Fibroblast of gingiva (primary cell): Measurements from ENCODE around the gene RNFT2.
A peak's percentile ranks its signal among the peaks of the same experiment; 100 is the strongest.
"Not testable (repeated sequence)": the region's sequence is repeated elsewhere in the genome, so short reads cannot be mapped to it uniquely, and the experiment has no call there.

Experiments used
- DNase-seq: peaks from one replicate; pipeline ENCODE4 v3.0.0-alpha.2; 2011; ENCODE audit warnings: low read depth

Gene RNFT2

DNA sequence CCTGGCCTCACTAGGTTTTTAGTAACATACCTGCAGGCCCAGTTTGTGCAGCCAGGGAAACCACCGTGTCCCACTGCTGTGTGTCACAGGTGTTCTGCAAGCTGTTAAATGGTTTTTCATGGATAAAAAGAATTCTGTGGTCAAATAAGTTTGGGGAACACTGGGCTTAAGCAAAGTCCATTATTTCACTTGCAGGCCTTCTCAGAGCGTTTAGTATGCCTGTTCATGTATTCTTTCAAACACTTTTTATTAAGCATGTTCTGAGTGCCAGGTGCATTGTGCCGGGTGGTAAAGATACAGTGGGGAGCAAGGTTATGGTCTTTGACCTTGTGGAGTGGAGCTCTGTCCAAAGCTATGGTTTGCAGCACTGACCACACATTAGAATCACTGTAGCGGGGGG lies 7.4 kb downstream of the RNFT2 start:
- no peak for DNase-seq

DNA sequence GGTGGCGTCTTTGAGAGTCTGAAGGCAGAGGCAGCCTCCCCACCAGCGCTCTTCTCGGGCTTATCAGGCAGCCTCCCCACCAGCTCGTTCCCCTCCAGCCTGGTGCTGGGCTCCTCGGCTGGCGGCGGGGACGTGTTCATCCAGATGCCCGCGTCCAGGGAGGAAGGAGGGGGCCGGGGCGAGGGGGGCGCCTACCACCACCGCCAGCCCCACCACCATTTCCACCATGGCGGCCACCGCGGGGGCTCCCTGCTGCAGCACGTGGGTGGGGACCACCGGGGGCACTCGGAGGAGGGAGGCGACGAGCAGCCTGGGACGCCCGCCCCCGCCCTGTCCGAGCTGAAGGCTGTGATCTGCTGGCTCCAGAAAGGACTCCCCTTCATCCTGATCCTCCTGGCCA lies 11.8 kb downstream of the RNFT2 start:
- no peak for DNase-seq

DNA sequence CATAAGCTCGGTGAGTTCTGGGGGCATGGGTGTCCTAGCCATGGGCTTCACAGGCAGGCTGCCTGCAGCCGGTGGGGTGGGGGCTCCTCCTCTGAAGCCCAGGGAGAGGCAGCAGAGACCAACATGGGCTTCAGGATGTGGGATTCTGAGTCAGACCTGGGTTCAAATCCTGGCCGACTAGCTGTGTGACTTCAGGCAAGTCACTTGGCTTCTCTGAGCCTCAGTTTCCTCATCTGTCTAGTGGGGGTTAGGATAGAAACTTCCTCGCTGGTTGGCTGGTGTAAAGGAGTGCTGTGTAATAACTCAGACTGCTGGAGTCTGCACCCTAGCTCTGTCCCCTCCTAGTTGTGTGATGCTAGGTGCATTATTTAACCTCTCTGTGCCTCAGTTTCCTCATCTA lies 12.2 kb downstream of the RNFT2 start:
- no peak for DNase-seq

DNA sequence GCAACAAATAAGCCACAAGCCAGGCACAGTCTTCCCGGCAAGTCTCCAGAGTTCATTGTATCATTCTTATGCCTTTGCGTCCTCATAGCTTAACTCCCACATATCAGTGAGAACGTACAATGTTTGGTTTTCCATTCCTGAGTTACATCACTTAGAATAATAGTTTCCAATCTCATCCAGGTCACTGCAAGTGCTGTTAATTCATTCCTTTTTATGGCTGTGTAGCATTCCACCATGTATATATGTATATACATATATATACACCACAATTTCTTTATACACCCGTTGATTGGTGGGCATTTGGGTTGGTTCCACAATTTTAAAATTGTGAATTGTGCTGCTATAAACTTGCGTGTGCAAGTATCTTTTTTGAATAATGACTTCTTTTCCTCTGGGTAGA lies 16.0 kb downstream of the RNFT2 start:
- DNase-seq = not testable (repeated sequence)

DNA sequence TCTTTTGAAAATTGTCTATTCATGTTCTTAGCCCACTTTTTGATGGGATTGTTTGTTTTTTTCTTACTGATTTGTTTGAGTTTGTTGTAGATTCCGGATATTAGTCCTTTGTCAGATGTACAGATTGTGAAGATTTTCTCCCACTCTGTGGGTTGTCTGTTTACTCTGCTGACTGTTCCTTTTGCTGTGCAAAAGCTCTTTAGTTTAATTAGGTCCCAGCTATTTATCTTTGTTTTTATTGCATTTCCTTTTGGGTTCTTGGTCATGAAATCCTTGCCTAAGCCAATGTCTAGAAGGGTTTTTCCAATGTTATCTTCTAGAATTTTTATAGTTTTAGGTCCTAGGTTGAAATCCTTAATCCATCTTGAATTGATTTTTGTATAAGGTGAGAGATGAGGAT lies 16.7 kb downstream of the RNFT2 start:
- DNase-seq = not testable (repeated sequence)

DNA sequence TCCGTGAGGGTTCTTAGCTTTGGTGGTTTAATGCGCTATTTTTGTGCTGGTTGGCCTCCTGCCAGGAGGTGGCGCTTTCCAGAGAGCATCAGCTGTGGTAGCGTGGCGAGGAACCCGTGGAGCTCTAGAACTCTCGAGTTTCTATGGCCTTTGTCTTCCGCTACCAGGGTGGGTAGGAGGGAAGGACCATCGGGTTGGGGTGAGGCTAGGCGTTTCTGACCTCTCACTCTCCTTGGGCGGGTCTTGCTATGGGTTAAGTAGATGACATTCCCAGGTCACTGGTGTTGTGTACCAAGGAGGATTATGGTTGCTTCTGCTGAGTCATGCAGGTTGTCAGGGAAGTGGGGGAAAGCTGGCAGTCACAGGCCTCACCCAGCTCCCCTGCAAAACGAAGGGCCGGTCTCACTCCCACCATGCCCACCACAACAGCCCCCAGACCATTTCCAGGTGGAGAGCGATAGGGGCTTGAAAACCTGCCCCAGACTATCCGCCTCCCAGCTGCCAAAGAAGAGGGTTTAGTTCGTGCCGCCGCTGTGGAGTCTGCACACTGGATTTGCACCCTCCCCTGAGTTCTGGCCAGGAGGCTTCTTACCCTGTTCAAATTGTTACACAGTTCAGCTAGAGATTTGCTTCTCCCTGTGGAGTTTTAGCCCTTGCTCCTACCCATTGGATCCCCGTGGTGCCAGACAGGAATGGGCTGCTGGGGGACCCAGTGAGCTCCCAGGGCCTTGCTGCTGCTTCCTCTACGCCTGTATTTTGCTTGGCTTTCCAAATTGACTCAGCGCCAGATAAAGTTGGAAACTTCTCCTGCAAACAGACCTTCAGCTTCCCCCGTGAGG lies 21.9 kb downstream of the RNFT2 start:
- DNase-seq = no peak

DNA sequence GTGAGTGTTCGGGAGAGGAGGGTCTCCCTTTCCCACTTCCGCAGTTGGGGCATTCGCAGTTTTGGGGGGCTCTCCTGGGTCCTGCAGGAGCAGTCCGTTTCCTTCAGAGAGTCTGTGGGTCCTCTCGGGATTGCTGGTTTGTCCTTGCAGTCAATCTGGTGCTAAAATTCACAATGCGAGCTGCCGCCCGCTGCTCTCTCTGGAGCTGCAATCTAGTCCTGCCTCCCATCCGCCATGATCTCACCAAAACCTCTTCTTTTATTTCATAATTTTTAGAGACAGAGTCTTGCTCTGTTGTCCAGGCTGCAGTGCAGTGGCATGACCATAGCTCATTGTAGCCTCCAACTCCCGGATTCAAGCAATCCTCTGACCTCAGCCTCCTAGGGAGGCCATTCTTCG lies 22.5 kb downstream of the RNFT2 start:
- no peak for DNase-seq

DNA sequence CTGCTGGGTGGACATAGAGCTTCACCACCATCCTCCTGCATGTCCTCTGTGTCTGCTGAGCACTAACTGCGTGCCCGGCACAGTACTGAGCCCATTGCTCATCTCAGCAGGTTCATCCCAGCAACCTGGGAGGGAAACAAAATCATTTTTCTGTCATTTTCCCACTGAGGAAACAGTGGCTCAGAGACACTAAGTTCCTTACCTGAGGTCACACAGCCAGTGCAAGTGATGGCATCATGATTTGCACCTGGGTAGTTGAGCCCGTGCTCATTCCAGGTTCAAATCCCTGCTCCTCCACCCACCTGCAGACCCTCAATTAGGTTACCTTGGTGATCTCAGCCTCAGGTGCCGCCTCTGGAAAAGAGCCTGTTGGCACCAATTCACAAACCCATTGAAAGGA lies 23.4 kb downstream of the RNFT2 start:
- DNase-seq = no peak

DNA sequence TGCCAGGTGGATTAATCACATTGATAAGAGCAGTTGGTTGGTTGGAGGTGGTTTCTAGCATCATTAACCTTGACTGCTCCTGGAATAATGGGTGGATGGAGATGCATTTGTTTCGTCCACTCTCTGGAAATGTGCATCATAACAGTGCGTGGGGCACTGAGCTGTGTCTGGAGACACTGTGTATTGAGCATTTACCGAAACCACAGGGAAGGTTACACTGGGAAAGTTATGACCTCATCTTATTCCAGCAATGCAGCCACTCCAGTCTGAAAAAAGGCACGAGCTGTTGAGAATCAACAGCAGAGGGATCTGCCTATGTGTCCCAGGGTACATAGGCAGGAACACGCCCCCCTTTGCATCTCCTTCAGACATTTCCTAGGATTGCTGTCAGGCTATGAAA lies 27.2 kb downstream of the RNFT2 start:
- DNase-seq = no peak

DNA sequence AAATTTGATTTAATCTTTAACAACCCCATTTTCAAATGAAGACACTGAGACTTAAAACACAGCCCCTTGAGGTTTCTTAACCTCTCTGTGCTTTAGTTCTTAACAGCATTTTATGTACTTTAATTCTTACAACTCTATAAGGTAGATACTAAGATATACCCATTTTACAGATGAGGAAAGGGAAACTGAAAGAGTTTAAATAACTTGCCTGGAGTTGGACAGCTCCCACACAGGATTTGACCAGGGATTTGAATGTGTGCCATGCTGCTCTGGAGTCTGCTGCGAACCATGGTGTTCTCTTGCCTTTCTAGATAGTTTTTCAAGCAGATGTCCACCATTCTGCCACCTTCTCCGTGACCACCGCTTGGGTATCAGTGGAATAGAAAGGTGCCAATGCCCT lies 28.2 kb downstream of the RNFT2 start:
- no peak for DNase-seq

DNA sequence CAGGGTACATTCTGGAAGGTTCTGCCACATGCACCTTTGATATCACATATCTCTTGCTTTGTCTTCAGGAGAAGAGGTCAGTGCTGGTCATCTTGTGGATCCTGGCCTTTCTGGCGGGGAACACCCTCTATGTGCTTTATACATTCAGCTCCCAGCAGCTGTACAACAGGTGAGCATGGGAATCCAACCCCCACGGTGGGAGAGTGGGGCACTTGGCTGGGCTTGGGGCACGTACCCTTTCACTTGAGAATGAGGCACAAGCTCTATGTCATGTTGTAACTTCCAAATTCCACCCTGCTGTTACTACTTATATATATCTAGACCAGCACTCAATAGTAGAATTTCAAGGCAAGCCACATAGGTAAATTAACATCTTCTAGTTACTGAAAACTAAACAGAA lies 28.6 kb downstream of the RNFT2 start:
- DNase-seq = no peak

DNA sequence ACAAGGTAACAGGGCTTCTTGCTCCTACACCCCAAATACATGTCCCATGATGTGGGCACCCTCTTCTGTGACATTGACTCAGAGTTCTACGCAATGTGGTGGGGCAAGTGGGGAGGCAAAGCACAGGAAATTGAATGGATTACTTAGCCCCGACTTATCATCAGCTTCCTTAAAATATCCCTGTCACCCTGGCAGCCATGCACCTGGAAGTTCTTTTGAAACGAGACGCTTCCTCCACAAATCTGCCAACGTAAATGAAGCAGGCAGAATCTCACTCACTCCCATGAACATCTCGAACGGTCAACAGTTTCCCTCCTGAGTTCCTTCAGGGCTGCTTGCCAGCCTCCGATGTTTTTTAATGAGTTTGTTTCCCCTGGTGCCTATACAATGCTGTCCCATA lies 33.5 kb downstream of the RNFT2 start:
- DNase-seq = no peak

DNA sequence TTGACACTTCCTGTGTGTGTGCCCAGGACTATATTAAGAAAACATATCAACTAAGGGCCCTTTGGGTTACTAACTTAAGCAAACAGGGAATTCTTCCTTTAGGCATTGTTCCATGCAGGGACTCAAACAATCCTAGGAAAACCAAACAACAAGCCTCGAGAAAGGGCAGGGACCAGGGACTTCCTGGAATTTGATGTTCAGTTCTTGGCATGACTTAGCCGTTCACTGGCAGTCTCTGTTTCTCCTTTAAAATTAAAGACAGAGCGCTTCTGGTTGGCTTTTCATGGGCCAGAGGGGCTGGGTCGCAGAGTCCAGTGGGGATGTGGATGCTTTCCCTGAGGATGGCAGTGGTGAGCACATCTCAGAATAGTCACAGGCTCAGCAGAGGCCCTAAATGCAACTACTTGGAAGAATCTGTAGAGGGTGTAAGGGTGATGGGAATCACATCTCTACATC lies 35.2 kb downstream of the RNFT2 start:
- DNase-seq = peak; percentile 47

DNA sequence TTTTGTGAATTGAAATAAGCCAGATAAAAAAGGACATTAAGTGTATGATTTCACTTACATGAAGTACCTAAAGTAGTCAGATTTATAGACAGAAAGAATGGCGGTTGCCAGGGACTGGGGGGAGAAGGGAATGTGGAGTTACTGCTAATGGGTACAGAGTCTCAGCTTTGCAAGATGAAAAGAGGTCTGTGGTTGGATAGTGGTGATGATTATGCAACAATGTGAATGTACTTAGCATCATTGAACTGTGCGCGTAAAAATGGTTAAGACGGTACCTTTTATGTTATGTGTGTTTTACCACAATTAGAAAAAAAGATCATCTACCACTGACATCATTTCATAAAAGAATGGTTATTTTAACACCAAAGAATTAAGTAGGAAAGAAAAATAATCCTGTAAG lies 35.9 kb downstream of the RNFT2 start:
- no peak for DNase-seq

DNA sequence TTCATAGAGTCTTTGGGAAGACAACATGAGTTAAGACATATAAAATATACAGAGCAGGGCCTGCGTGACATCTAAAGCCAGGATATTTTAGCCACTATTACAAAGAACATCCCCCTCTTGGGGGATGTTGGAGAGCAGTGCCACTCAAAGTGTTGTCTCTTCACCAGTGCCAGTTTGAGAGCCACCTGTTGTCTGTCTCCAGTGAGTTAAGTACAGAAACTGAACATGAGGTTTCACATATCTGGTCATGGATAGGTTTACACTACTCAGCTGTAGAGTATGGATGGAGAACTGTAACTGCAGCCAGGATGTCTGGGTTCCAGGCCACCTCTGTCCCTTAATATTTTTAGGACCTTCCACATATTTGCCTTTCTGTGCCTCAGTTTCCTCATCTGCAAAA lies 39.1 kb downstream of the RNFT2 start:
- DNase-seq = no peak

DNA sequence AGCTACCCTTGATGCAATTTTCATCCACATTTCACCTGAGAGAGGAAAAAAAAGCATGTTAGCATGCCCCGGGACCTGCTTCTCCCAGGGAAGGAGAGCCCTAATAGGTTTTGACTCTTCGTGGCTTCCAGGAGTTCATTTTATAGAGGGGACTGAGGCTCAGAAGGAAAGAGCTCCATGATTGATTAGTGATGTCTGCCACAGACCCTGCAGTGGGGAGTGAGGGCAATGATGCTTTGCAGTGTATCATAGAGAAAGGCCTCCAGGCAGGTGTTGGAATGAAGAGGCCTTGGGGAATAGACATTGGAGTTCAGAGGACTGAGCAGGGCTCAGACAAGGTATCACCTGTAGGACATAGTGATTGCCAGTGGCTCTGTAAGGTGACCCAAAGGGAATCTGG lies 41.5 kb downstream of the RNFT2 start:
- no peak for DNase-seq

DNA sequence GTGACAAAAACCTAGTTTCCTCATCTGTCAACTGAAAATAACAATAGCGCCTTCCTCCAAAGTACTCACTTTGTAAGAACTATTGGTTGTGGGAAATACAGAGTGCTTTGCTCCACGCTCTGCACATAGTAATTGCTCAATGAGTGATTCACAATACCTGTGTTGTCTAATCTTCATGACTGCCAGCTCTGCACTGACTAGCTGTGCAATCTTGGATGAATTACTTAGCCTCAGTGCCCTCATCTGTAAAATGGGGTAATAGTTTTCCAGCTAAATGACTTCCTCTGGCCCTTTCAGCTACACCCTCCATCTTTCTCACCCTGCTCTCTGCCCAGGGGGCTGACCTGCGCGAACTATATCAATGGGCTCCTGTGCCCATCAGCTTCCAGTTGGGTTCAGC lies 42.8 kb downstream of the RNFT2 start:
- DNase-seq = no peak

DNA sequence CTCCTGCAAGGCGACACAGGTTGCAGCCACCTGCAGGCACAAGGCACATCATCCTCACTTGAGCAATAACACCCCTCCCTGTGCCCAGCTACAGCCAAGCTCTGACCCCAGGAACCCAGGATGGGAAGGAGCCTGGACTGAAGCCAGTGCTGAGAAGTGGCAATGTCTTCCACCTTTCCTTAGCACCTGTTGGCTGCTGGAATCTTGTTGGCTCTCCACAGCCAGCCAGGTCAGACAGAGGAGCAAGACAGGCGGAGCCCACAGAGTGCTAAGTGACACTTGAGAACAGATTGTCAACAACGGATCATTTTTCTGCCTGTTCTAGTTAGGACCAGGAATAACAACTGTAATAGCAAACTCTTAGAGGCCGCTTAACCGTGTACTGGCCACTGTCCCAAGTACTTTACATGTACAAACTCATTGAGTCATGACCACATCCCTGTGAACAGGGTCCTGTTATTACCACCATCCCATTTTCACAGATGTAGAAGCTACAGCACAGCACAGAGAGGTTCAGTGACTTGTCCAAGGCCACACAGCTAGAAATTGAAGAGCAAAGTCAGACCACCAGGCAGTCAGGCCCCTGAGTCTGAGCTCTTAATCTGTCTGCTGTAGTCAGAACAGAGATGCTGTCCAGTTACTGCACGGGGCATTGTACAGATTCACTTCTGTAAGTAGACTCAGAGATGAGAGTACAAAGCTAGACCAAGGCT lies 45.6 kb downstream of the RNFT2 start:
- no peak for DNase-seq

DNA sequence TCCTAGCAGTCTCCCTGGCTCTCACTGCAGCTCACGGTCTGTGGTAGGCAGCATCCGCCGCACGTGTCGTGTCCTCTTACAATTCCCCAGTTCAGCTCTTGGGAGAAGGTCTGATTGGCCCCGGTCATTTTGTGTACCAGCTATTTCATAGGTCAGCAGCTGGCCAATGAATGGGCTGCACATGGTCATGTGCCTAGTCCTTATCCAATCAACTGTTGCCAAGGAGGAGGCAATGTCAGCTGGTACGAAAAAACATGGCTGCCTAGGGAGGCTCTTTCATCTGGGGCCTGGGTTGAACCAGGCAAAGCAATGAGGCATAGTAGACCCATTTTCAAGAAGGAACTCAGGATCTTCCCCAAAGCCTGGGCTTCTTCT lies 46.1 kb downstream of the RNFT2 start:
- DNase-seq = no peak

DNA sequence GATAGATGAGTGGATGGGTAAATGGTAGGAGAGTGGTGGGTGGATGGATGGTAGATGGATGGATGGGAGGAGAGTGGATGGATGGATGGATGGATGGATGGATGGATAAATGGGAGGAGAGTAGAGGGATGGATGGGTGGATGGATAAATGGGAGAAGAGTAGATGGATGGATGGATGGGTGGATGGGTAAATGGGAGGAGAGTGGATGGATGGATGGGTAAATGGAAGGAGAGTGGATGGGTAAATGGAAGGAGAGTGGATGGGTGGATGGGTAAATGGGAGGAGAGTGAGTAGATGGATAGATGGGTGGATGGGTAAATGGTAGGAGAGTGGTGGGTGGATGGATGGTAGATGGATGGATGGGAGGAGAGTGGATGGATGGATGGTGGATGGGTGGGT lies 51.4 kb downstream of the RNFT2 start:
- not testable (repeated sequence) for DNase-seq

DNA sequence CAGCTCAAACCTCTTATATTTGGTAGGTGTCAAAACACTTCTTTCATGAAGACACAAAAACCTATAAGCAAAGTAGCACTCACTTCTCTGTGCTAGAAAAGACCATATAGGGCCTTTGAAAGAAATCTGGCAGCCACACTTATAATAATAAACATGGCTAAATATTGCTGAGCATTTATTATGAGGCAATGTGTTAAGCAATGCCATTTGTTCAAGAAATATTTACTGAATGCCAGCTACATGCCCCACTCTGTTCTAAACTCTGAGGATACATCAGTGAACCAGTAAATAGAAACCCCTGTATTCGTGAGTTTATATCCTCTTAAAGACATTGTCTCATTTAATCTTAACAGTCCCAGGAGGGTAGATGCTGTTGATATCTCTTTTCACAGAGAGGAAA lies 52.0 kb downstream of the RNFT2 start:
- peak; percentile 55 for DNase-seq

DNA sequence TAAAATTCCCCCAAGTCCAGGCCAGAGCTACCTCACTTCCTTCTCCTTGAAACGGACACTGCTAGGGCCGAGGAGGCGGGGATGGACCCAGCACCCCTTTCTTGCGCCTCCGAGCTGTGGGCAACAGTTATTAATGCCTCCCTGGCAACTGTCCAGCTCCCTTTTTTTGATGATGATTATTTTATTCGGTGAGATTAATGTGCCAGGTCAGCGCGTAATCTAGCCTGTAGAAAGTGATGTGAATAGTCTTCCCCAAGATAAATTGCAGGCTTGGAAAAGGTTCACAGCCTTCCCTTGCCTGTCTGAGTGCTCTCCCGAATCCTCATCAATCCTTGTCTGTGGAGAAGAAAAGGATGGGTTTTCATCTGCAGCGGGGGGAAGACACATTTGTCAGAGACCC lies 54.3 kb downstream of the RNFT2 start:
- no peak for DNase-seq

DNA sequence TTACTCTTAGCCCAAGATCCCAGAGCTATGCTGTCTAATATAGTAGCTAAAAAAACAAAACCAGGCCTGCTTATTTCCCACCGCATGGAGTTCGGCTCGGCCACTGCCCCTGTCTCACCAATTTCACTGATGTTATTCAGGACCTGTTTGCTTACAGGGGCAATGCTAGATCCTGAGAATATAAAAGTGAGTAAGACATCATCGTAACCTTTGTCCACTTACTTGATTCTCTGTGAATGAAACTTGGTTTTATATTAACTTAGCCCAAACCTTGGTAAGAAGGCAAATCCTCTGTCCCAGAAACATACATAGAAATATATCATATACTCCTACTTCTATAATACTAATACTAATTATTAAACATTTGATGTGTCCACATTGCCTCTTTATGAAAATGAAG lies 56.6 kb downstream of the RNFT2 start:
- no peak for DNase-seq

DNA sequence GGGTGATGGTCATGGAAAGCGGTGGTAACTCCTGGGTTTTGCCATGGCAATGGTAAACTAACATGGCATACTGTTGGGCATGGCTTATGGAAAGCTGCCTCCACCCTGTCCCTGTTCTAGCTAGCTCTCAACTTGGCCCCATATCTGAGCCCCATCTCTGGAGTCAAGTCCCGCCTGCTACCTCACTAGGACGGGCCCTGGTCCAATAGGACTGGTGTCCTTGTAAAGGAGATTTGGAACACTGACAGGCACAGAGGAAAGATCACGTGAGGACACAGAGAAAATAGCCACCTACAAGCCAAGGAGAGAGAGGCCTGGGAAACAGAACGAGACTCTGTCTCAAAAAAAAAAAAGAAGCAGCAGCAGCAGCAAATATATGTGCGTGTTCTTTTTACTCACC lies 59.8 kb downstream of the RNFT2 start:
- no peak for DNase-seq
